Thyroid gland (tissue), 4 donors: ENCODE measurements around the gene HYAL2.

Experiments
- POLR2A ChIP-seq, 2 donors: fragments of 450-650 bp; IDR thresholded peaks; one replicate each; pipeline ENCODE4 v1.6.1; 2017; ENCODE audit warnings: antibody characterized with exemption in 2 of 2, mild to moderate bottlenecking in 2 of 2, moderate library complexity in 1 of 2
- TF ChIP-seq, protein P1 (sequence below), 6 experiments: fragments of 200-600 bp in 3 of 6; fragments of 450-650 bp in 3 of 6; sonication (generic) in 3 of 6; IDR thresholded peaks; one replicate each; pipeline ENCODE4 v1.5.1; 2016 to 2019; ENCODE audit warnings: antibody characterized with exemption in 6 of 6, mild to moderate bottlenecking in 2 of 6, inconsistent platforms in 1 of 6, moderate library complexity in 1 of 6

- TF ChIP-seq, protein P1, sequence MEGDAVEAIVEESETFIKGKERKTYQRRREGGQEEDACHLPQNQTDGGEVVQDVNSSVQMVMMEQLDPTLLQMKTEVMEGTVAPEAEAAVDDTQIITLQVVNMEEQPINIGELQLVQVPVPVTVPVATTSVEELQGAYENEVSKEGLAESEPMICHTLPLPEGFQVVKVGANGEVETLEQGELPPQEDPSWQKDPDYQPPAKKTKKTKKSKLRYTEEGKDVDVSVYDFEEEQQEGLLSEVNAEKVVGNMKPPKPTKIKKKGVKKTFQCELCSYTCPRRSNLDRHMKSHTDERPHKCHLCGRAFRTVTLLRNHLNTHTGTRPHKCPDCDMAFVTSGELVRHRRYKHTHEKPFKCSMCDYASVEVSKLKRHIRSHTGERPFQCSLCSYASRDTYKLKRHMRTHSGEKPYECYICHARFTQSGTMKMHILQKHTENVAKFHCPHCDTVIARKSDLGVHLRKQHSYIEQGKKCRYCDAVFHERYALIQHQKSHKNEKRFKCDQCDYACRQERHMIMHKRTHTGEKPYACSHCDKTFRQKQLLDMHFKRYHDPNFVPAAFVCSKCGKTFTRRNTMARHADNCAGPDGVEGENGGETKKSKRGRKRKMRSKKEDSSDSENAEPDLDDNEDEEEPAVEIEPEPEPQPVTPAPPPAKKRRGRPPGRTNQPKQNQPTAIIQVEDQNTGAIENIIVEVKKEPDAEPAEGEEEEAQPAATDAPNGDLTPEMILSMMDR (IDR thresholded peaks at IDR 0.05): no peak
- TF ChIP-seq POLR2A (IDR thresholded peaks at IDR 0.05): no peak
These were observed 25.2 kb downstream of the HYAL2 start for GRCh38 chr3:50297384-50297775.
